Sigmoid colon (tissue), 4 donors: ENCODE results near the gene DDR2.

ENCODE experiments used
- EP300 ChIP-seq, 4 donors: sonication (generic); formaldehyde crosslinking; IDR thresholded peaks; one replicate each; pipeline ENCODE4 v1.6.1; 2017; ENCODE audit warnings: antibody characterized with exemption in 4 of 4
- POLR2A ChIP-seq, 2 donors: fragments of 450-650 bp; IDR thresholded peaks; one replicate each; pipeline ENCODE4 v1.6.1; 2016; ENCODE audit warnings: antibody characterized with exemption in 2 of 2, mild to moderate bottlenecking in 2 of 2, moderate library complexity in 2 of 2
- POLR2AphosphoS5 ChIP-seq, 4 donors: sonication (generic); formaldehyde crosslinking; IDR thresholded peaks; one replicate each; pipeline ENCODE4 v1.6.1; 2017; ENCODE audit warnings: antibody characterized with exemption in 4 of 4
- TF ChIP-seq, protein P1 (sequence below), 4 experiments: fragments of 450-650 bp in 3 of 4; fragments of 200-600 bp in 1 of 4; IDR thresholded peaks; one replicate each; pipeline ENCODE4 v1.5.1; 2016 to 2019; ENCODE audit warnings: antibody characterized with exemption in 4 of 4, mild to moderate bottlenecking in 3 of 4, moderate library complexity in 2 of 4

DNA sequence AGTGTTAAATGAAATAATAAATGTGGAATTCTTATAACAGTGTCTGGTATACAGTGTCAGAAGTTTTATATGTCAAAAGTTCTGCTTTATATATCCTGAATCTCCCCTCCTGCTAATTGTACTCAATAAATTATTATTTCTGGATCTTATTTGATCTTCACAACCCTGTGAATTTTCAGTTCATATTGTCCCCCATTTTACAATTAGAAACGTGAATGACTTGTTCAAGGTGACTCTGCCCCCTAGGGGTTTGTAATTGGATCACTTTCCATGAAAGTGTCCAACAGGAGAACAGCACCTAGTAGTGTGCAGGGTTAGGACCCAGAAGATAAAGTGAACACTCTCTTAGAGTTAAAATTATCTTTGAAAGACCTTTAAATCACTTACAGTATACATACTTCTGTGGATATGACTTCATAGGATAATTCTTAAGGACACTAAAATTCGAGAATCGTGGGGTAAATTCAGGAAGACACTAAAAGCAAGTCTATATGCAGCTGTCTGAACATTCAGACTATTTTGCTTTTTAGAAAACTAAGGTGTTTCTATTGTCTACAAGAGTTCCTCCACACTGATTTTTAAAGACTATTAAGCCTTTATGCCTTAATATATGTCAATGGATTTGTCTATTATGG is 4.5 kb upstream of the DDR2 start:
- TF ChIP-seq, protein P1, sequence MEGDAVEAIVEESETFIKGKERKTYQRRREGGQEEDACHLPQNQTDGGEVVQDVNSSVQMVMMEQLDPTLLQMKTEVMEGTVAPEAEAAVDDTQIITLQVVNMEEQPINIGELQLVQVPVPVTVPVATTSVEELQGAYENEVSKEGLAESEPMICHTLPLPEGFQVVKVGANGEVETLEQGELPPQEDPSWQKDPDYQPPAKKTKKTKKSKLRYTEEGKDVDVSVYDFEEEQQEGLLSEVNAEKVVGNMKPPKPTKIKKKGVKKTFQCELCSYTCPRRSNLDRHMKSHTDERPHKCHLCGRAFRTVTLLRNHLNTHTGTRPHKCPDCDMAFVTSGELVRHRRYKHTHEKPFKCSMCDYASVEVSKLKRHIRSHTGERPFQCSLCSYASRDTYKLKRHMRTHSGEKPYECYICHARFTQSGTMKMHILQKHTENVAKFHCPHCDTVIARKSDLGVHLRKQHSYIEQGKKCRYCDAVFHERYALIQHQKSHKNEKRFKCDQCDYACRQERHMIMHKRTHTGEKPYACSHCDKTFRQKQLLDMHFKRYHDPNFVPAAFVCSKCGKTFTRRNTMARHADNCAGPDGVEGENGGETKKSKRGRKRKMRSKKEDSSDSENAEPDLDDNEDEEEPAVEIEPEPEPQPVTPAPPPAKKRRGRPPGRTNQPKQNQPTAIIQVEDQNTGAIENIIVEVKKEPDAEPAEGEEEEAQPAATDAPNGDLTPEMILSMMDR (IDR thresholded peaks at IDR 0.05), result peak in 1 of 4 experiments; percentile 21
- TF ChIP-seq POLR2AphosphoS5 (IDR thresholded peaks at IDR 0.05) (no peak), POLR2A (IDR thresholded peaks at IDR 0.05) (no peak), EP300 (IDR thresholded peaks at IDR 0.05) (no peak)
